Hematopoietic multipotent progenitor cell (in vitro differentiated cells): ENCODE data around the gene ARHGAP22. TPM values are rescaled to one million over a fixed set of nuclear protein-coding genes. Genes with fewer than 3 reads are reported as not detected.

Experiments used
- DNase-seq, 3 donors: peaks; one replicate each; pipeline ENCODE4 v3.0.0-alpha.2; 2011 to 2015; ENCODE audit warnings: low read depth in 2 of 3, low spot score in 2 of 3
- total RNA-seq: library from RNA; depleted of rRNA; stranded (reverse); fragments of >200 nt; gene quantifications from one replicate; pipeline ENCODE4 v1.2.3, GENCODE V29; 2012

The ARHGAP22 gene
- total RNA-seq, 1 donor: 67.3 TPM

DNA sequence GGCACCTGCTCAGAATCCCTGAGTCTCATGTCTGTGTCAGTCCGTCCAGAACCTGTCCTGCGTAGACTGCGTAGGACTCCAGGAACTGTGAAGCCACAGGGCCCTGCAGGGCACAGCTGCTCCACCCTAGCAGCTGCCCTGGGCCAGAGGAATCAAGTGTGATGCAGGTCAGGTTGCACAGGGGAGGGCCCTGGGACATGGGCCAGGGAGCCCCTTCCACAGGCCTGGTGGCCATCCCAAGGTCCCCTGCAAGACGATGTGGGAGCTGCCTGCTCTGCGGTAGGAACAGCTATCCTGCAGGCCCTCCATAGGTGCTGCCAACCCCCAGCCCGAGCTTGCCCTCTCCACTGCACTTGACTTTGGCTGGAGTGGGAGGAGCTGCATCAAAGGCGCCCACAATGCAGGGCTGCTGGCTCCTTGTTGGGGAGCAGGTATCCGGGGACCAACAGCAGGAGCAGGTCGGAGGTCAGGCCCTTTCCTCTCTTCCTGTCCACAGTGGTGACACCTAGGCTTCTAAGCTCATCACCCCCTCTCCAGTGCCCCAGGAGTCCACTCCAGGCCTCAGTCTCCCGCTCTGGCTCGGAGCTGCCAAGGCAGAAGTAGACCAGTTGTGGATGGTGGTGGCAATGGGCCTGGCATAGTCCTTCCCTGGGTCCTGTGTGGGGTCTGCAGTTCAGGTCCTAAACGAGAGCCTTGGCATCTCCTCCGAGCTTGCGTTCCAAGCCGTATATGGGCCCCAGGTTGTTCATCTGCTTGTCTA, 149.3 kb downstream of the ARHGAP22 start:
- no peak for DNase-seq

GRCh38 chr10:48455055-48455391, 149.8 kb downstream of the ARHGAP22 start:
- no peak for DNase-seq

DNA sequence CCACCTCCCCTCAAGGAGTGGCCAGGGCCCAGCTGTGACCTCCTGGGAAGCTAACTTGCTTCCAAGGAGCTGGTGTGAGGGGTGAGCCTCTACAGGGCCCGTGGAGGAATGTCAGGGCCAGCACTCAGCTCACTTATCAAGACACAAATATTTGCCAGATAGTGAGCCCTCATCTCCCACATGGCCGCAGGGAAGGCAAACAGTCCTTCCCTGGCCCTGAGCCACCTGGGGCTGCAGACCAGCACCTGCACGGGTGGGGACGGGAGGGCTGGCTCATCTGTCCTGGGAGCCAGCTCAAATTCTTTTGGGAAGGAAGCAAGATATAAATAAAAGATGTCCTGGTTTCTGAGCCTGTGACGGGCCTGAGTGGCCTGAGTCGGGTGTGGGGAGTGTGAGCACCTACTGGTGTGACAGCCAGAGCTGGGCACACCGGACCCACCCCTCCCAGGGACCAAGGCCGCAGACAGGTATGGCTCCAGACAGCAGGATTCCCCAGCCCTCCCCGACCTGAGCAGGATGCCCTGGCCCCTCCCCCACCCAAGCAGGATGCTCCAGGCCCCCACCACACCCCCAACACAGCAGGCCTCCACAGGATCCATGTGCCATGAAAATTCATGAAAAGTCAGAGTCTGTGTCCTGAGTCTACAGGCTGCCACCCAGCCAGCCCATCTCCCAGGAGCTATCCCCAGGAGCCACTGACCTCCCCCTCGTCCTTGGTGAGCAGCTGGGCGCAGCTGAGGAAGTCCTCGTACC, 150.4 kb downstream of the ARHGAP22 start:
- DNase-seq: no peak

DNA sequence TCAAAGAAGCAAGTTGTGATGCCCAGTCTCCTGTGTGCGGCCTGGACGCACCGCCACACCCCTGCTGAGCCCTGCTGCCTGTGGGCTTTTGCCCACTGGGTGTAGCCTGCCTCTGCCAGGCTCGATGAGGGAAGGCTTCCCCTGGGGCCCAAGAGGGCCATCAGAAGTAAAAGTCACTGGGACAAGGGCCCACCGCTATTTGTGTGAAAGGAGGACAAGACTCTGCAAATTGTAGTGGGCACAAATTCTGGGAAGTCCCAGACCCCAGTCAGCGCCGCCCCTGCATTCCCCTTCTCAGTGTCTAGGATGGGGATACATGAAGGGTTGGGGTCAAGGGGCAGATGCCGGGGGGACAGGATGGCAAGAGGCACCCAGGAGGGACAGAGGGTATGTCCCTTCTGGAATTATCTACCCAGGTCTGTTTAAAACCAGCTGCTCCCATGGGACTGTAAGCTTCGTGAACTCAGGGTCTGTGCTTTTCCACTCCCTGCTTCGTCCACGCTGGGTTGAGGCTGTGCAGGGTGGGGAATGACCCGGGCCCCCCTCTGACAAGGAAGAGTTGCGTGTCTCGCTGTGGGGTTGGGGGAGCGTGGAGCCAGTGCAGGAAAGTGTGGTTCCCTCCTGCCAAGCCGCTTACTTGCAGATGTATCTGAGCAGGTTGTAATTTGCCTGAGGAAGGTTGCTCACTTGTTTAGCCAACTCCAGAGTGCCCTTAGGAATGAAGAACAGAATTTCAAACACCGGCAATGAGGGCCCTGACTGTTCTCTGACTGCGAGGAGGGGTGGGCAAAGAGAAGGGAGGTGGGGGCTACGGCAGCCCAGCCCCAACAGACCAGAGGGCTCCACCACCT, 151.2 kb downstream of the ARHGAP22 start:
- no peak for DNase-seq

DNA sequence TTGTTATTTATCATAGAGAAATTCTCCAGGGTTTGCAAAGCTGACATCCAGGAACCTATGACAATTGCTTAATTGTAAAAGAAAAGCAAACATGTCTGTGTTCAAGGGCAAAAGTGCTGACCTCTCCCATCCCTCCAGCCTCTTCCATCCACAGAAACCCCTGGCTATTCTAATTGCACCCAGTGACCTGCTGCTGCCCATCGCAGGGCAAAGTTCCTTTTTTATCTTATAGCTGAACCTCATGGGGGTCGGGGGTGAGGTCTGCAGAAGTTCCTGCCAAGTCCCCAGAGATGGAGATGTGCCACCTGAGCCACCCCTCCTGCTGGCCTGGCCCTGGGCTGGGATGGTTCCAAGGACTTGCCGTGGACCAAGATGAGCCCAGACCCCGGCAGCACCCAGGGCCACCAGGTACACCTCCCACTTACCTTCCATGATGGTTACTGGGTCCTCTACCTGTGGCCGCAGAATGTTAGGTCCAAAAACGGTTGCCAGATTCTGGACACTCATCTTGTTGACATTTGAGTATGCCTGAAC, 151.9 kb downstream of the ARHGAP22 start:
- no peak for DNase-seq

GRCh38 chr10:48451969-48452878, 152.6 kb downstream of the ARHGAP22 start:
- no peak for DNase-seq

- no peak for DNase-seq
Observed at GRCh38 chr10:48450741-48451466, 154.0 kb downstream of the ARHGAP22 start.

GRCh38 chr10:48450233-48450740, 154.6 kb downstream of the ARHGAP22 start:
- DNase-seq: no peak

- DNase-seq: no peak
Observed at GRCh38 chr10:48449501-48450232, 155.2 kb downstream of the ARHGAP22 start.

- DNase-seq: no peak
Observed at GRCh38 chr10:48448796-48449195, 156.1 kb downstream of the ARHGAP22 start.

- no peak for DNase-seq
Observed at GRCh38 chr10:48447356-48448215, 157.3 kb downstream of the ARHGAP22 start.

GRCh38 chr10:48446785-48447184, 158.1 kb downstream of the ARHGAP22 start:
- DNase-seq: no peak

DNA sequence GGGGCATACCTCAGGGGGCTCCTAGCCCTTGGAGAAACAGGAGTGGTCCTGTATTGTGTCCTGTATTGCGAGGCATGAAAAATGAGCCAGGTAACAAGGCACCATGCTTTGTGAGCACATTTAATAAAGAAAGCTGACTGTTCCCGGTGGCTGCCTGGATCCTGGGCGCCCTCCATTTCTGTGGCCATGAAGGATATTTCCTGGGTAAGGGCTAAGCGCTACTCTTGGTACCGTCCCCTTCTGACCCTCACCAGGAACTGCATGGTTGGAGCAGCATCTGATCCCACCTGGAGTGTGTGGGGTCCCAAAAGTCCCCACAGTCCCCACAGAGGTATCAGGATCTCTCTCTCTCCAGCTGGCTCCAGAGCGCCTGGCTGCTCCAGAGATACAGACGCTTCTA, 158.9 kb downstream of the ARHGAP22 start:
- DNase-seq: no peak

DNA sequence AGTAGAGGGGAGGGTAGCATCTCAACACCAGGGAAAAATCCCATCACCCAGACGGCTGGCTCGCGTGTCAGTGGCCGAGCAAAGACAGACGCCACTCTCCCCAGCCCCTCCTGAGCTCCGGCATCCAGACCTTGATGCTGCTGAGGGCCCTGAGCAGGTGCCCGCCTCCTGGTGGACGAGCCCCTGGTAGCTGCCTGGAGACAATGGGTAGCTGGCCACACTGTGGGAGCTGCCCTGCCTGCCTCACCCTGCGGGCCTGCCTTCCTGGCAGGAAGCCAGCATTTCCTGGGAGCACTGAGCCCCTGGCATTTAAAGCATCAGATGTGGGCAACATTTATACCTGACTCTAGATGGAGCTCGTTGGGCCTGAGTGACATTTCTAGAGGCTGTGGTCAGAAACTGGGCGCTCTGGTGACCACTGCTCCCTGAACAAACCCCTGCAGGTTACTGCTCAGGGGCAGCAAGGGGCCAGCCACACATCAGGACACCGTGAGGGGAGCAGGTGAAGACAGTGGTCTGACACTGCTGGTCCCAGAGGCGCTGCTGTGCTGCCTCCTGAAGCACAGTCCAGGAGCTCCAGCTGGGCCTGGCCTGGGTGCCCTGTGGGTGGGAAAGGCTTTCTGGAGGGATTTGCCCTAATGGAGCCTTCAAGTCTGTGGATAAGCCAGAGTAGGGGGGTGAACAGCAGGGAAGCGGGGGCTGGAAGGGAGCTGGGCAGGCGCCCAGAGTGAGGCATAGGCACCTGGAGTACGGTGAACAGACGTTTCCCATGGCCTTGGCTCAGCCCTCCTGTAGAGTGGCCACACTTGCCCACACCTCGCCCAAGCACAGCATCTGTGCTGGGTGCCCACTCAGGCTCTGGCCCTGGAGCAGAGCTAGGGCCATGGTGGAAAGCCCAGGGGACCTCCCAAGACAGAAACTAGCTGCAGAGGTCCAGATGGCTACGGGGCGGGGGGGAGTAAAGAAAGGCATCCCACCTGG, 159.7 kb downstream of the ARHGAP22 start:
- no peak for DNase-seq

DNA sequence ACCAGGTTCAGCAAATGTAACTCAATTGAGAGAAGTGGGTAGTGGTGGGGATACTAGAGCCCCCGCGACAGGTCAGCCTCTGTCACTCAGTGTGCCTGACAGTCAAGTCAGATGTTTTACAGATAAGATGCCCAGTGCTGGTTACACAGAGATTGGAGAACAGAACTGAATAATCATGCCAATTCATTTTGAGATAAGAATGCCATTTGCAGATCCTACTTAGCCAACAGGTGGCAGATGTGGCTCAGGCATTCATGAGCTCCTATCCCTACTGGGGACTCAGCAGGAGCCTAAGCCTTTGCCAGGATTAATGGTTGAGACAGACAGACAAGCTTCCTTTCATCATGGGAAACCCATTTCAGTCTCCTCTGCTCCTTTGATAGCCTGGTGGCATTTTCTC, 160.6 kb downstream of the ARHGAP22 start:
- peak in 2 of 3 donors; percentile 58 to 76 for DNase-seq

DNA sequence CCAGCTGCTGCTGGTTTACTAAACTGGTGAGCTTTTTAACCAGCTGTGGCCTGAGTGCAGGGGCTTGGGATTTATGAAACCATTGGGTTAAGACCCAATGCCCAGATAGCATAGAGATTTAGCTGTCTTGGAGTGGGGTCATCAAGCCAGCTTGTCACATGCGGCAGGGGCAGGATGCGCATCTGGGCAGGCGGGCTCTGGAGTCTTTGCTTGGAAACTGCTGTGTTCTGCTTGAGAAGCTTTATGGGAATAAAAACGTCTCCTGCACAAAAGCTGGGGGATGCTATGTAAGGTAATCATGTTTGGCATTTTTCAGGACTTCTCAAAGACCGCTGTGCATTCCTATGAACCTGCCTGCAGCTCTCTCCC, 162.1 kb downstream of the ARHGAP22 start:
- no peak for DNase-seq
